Uterus (tissue), 2 donors: Measurements from ENCODE around the gene DNAJB2.

ENCODE experiments used
- POLR2A ChIP-seq, 2 donors: fragments of 450-650 bp; IDR thresholded peaks; one replicate each; pipeline ENCODE4 v1.6.1; 2016; ENCODE audit warnings: antibody characterized with exemption in 2 of 2, mild to moderate bottlenecking in 1 of 2, moderate library complexity in 1 of 2
- TF ChIP-seq, protein P1 (sequence below), 4 experiments: fragments of 200-600 bp in 2 of 4; fragments of 450-650 bp in 2 of 4; sonication (generic) in 2 of 4; IDR thresholded peaks; one replicate each; pipeline ENCODE4 v1.5.1; 2016 to 2019; ENCODE audit warnings: antibody characterized with exemption in 4 of 4, mild to moderate bottlenecking in 2 of 4, moderate library complexity in 1 of 4

DNA sequence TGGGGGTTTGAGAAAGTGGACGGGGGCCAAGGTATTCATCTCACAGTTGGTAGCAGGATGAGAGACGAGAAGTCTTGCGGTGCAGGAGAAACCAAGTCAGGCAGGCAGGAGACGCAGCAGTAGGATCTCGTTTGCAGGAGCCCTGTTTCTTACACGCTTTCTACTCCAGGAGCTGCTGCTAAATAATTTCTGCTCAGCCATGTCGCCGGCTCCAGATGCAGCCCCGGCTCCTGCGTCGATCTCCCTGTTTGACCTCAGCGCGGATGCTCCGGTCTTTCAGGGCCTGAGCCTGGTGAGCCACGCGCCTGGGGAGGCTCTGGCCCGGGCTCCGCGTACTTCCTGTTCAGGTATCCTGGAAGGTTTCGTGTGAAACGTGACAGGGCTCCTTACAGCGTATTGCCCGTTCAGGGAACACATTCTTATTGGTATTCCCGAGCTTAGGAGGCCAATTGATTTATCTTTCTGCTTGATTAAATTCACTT is 49.1 kb upstream of the DNAJB2 start:
- TF ChIP-seq, protein P1, sequence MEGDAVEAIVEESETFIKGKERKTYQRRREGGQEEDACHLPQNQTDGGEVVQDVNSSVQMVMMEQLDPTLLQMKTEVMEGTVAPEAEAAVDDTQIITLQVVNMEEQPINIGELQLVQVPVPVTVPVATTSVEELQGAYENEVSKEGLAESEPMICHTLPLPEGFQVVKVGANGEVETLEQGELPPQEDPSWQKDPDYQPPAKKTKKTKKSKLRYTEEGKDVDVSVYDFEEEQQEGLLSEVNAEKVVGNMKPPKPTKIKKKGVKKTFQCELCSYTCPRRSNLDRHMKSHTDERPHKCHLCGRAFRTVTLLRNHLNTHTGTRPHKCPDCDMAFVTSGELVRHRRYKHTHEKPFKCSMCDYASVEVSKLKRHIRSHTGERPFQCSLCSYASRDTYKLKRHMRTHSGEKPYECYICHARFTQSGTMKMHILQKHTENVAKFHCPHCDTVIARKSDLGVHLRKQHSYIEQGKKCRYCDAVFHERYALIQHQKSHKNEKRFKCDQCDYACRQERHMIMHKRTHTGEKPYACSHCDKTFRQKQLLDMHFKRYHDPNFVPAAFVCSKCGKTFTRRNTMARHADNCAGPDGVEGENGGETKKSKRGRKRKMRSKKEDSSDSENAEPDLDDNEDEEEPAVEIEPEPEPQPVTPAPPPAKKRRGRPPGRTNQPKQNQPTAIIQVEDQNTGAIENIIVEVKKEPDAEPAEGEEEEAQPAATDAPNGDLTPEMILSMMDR (IDR thresholded peaks at IDR 0.05) = no peak
- TF ChIP-seq POLR2A (IDR thresholded peaks at IDR 0.05) = no peak
